AG04449 (cell line): ENCODE results near the gene TMCO2.

Experiments
- CTCF ChIA-PET: fragments of 350-600 bp; formaldehyde crosslinking; extraction: SDS; loops from one replicate; lab custom pipeline; 2021; ENCODE audit warnings: antibody characterized with exemption; lab: Yijun Ruan, JAX
- POLR2A ChIA-PET: fragments of 400-600, 350-600 bp; formaldehyde crosslinking; extraction: SDS; loops from one replicate; lab custom pipeline; 2020; ENCODE audit warnings: antibody characterized with exemption, inconsistent platforms; lab: Yijun Ruan, JAX
- DNase-seq: peaks from one replicate; pipeline ENCODE4 v3.0.0-alpha.2; 2010; ENCODE audit warnings: low read depth, low spot score
- H3K4me3 ChIP-seq: 2 replicates; pipeline ENCODE4 v1.5.1; 2011; ENCODE audit warnings: low read depth, mild to moderate bottlenecking, control low read depth, low read length
- TF ChIP-seq, protein P1 (sequence below): IDR thresholded peaks from one replicate; pipeline ENCODE4 v1.5.1; 2011; ENCODE audit warnings: mild to moderate bottlenecking, moderate library complexity, low read length, control low read depth, inconsistent platforms; ENCODE audit not compliant: insufficient read depth; ENCODE audit errors: missing control alignments

TMCO2 gene

DNA sequence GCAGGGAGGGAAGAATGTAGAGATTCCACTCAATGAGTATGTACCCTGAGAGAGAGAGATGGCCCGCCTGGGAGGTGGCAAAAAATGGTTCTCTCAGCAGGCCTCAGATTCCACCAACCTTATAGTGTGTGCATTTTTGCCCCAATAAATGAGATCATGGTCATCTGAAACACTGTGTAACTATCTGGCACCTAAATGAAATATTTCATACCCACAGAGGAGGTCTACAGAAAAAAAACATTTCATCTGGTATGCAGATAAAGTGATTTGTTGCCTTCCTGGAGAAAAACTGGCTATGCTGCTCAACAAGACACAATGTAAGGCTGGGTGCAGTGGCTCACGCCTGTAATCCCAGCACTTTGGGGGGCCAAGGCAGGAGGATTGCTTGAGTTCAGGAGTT, 4.9 kb downstream of the TMCO2 start:
- POLR2A ChIA-PET, result no interaction called here
- H3K4me3 ChIP-seq, result no peak overlapping the region
- CTCF ChIA-PET, result no interaction called here
- no peak for DNase-seq
- TF ChIP-seq, protein P1, sequence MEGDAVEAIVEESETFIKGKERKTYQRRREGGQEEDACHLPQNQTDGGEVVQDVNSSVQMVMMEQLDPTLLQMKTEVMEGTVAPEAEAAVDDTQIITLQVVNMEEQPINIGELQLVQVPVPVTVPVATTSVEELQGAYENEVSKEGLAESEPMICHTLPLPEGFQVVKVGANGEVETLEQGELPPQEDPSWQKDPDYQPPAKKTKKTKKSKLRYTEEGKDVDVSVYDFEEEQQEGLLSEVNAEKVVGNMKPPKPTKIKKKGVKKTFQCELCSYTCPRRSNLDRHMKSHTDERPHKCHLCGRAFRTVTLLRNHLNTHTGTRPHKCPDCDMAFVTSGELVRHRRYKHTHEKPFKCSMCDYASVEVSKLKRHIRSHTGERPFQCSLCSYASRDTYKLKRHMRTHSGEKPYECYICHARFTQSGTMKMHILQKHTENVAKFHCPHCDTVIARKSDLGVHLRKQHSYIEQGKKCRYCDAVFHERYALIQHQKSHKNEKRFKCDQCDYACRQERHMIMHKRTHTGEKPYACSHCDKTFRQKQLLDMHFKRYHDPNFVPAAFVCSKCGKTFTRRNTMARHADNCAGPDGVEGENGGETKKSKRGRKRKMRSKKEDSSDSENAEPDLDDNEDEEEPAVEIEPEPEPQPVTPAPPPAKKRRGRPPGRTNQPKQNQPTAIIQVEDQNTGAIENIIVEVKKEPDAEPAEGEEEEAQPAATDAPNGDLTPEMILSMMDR, result no peak

GRCh38 chr1:40255231-40255630, 7.5 kb downstream of the TMCO2 start:
- no peak for DNase-seq
- no peak overlapping the region for H3K4me3 ChIP-seq
- TF ChIP-seq, protein P1, result no peak
- ChIA-PET POLR2A (no interaction called here), CTCF (interaction anchor here (1.6 to 2.3 kb wide), 3 partner anchors 60 to 102 kb away, joined by 5 to 11 read pairs (median 6); no protein-coding TSS in a partner anchor)

DNA sequence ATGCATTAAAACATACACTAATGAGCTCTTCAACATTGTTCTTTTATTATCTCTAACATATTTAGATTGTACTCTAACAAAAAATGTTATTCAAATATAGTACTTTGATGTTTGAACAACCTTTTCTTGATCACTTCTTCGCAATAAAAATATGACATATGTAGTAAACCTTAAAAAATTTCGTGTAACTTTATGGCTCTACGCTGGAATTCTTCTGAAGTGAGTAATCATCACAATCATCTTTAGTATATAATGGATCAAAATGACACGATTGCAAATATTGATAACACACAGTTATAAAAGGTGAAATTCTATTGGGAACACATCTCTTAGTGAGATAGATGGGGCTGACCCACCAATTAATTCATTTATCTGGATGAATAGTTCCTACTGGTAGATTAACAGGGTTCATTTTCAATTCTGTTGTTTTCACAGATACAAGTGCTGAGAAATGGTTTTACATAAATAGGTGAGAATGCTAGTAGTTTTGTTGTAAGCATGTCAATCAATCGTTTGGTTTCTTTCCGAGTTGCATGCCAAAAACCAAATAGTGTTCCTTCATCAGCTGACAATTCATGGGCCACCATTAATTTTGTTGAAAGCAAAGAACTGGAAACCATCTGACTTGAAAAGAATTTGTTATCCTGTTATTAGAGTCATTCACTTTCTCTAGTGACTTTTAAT, 8.8 kb downstream of the TMCO2 start:
- DNase-seq, result no peak
- H3K4me3 ChIP-seq, result peak overlapping the region; percentile 92
- POLR2A ChIA-PET, result interaction anchor here (1.5 kb wide), 1 partner anchor 15 kb away, joined by 5 read pairs; no protein-coding TSS in a partner anchor
- CTCF ChIA-PET, result interaction anchor here (1.2 to 2.3 kb wide), 3 partner anchors 14 to 103 kb away, joined by 3 to 11 read pairs (median 6); no protein-coding TSS in a partner anchor
- TF ChIP-seq, protein P1, result no peak

DNA sequence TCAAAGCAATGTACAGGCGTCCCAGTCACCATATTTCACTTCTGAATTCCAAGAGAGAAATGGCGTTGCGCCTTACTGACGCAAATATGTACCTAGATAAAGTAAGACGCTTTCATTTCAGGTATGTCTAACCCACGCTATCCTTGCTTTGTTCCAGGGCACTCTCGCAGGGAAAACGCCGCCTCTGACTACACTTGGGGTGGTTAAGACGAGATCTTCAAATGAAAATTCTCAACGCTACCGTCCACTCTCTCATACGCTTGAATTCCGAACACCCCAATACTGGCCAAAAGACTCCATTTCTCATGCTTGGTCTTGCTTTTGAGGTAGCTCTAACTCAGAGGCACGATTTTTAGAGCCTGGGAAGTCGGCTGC, 9.6 kb downstream of the TMCO2 start:
- TF ChIP-seq, protein P1, result no peak
- ChIA-PET CTCF (no interaction called here), POLR2A (interaction anchor here (0.6 to 1.5 kb wide), 5 partner anchors 10 to 35 kb away, joined by 3 to 7 read pairs (median 5); no protein-coding TSS in a partner anchor)
- H3K4me3 ChIP-seq, result peak overlapping the region; percentile 92
- DNase-seq, result no peak

DNA sequence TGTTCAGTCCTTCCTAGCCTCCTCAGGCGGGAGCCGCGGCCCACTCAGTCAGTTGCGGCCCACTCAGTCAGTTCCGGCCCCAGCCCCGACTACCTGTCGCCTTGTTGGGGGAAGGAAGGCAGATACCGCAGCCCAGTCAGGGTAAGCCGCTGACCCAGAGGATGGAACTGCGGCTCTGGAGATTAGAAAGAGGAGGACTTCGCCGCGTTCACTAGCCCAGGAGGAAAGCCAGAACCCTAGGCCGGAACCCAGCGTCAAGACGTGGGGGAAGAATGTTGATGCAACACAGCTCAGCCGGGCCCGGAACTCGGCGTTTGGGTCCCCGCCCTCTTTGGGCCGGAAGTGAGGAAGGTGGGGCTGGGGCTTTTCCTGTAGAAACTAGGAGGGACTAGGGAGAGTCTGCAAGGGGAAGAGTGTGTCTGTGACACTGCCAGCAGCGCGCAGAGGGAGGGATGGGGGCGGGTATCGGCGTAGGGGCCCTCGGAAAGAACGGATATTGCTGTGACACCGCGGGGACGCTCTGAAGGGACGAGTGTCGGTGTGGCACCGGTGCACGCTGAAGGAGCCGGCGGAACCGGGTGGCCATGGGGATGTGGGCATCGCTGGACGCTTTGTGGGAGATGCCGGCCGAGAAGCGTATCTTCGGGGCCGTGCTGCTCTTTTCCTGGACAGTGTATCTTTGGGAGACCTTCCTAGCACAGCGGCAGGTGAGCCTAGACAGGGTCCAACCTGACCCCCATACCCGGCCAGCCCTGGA, 10.1 kb downstream of the TMCO2 start, which contains the start of gene ZMPSTE24:
ZMPSTE24 (plus strand) TSS at position 549 of the 757 bp plus-strand sequence; CDS start at position 585, 36 bp downstream.
- CTCF ChIA-PET, result no interaction called here
- peak within 1 kb of the TSS; percentile 92 for H3K4me3 ChIP-seq
- POLR2A ChIA-PET, result interaction anchor here (0.6 to 1.3 kb wide), 4 partner anchors 9 to 34 kb away, joined by 3 to 7 read pairs (median 6); no protein-coding TSS in a partner anchor
- TF ChIP-seq, protein P1, result no peak
- peak; percentile 88 for DNase-seq

DNA sequence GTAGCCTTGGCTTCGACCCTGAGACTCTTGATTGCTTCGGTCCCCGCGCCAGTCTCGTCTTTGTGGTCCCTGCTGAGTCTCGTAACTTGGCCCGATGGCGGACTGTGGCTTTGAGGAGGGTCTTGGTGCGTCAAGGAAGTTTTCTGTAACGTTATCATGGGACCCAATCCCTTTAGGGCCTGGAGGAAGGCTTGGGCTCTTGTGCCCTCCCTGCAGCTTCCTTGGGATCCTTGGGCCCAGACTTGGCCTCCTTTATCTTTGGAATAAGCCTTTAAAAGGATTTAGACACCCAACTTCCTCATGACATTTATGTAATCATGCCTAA, 10.7 kb downstream of the TMCO2 start:
- POLR2A ChIA-PET, result interaction anchor here (1.0 to 1.3 kb wide), 2 partner anchors 9 to 16 kb away, joined by 6 to 7 read pairs; no protein-coding TSS in a partner anchor
- peak overlapping the region; percentile 92 for H3K4me3 ChIP-seq
- TF ChIP-seq, protein P1, result no peak
- DNase-seq, result no peak
- CTCF ChIA-PET, result no interaction called here
